GM12878 (cell line): ENCODE data around the gene TSC22D4. TPM values are rescaled to one million over a fixed set of nuclear protein-coding genes. Genes with fewer than 3 reads are reported as not detected.

Source experiments
- CHD1 ChIP-seq: IDR thresholded peaks from 2 replicates; pipeline ENCODE4 v1.6.1; 2012; ENCODE audit warnings: low read depth, low read length, improper control_type of control experiment
- CHD2 ChIP-seq: IDR thresholded peaks from 2 replicates; pipeline ENCODE4 v1.6.1; 2011; ENCODE audit warnings: low read depth, low read length, improper control_type of control experiment, borderline replicate concordance
- CTCF ChIP-seq, 3 experiments: IDR thresholded peaks in 2 of 3; conservative IDR thresholded peaks in 1 of 3; 2 replicates each; pipeline ENCODE4 v1.5.1; 2011; ENCODE audit warnings: low read depth in 3 of 3, low read length in 3 of 3, mild to moderate bottlenecking in 3 of 3, control low read depth in 2 of 3, moderate library complexity in 2 of 3, inconsistent platforms in 1 of 3, mixed read lengths in 1 of 3; ENCODE audit not compliant: control insufficient read depth in 2 of 3, insufficient read depth in 1 of 3; ENCODE audit errors: extremely low read depth in 1 of 3
- E2F8 ChIP-seq: fragments of 450-650 bp; IDR thresholded peaks from 2 replicates; pipeline ENCODE4 v1.6.1; 2018; ENCODE audit warnings: mild to moderate bottlenecking, low read depth, moderate library complexity; ENCODE audit not compliant: partially characterized antibody
- E4F1 ChIP-seq: fragments of 450-650 bp; IDR thresholded peaks from 2 replicates; pipeline ENCODE4 v1.6.1; 2018; ENCODE audit warnings: borderline replicate concordance, mild to moderate bottlenecking; ENCODE audit not compliant: partially characterized antibody
- GATAD2B ChIP-seq: fragments of 450-650 bp; conservative IDR thresholded peaks from 2 replicates; pipeline ENCODE4 v1.6.1; 2017; ENCODE audit warnings: low read depth, mild to moderate bottlenecking, moderate library complexity
- KLF5 ChIP-seq: fragments of 450-650 bp; IDR thresholded peaks from 2 replicates; pipeline ENCODE4 v1.6.1; 2014; ENCODE audit warnings: mild to moderate bottlenecking; ENCODE audit not compliant: partially characterized antibody
- MXI1 ChIP-seq: fragments of 150-350 bp; IDR thresholded peaks from 2 replicates; pipeline ENCODE4 v1.6.1; 2011; ENCODE audit warnings: low read depth, mild to moderate bottlenecking, inconsistent platforms, low read length, improper control_type of control experiment
- NFYB ChIP-seq: IDR thresholded peaks from 2 replicates; pipeline ENCODE4 v1.6.1; 2011; ENCODE audit warnings: low read depth, mild to moderate bottlenecking, low read length, improper control_type of control experiment, moderate library complexity; ENCODE audit not compliant: insufficient read depth
- NR2C2 ChIP-seq: IDR thresholded peaks from 2 replicates; pipeline ENCODE4 v1.6.1; 2011; ENCODE audit warnings: borderline replicate concordance, low read depth; ENCODE audit not compliant: control insufficient read depth, insufficient read length
- RELA ChIP-seq: fragments of 450-650 bp; IDR thresholded peaks from 2 replicates; pipeline ENCODE4 v1.8.0; 2014; ENCODE audit warnings: borderline replicate concordance; ENCODE audit not compliant: partially characterized antibody
- RFX5 ChIP-seq: IDR thresholded peaks from 2 replicates; pipeline ENCODE4 v1.6.1; 2011; ENCODE audit warnings: low read depth, low read length, improper control_type of control experiment
- SKIL ChIP-seq: fragments of 450-650 bp; IDR thresholded peaks from 2 replicates; pipeline ENCODE4 v1.6.1; 2017; ENCODE audit warnings: mild to moderate bottlenecking, low read depth, inconsistent platforms; ENCODE audit not compliant: poor library complexity, severe bottlenecking
- SMARCA5 ChIP-seq: fragments of 450-650 bp; IDR thresholded peaks from 2 replicates; pipeline ENCODE4 v1.6.1; 2017; ENCODE audit warnings: mild to moderate bottlenecking
- WRNIP1 ChIP-seq: IDR thresholded peaks from 2 replicates; pipeline ENCODE4 v1.6.1; 2011; ENCODE audit warnings: low read depth, low read length, improper control_type of control experiment, borderline replicate concordance
- ZBTB33 ChIP-seq: fragments of 450-650 bp; IDR thresholded peaks from 2 replicates; pipeline ENCODE4 v1.6.1; 2017; ENCODE audit warnings: mild to moderate bottlenecking
- ZZZ3 ChIP-seq: IDR thresholded peaks from 2 replicates; pipeline ENCODE4 v1.6.1; 2011; ENCODE audit warnings: low read depth; ENCODE audit not compliant: control insufficient read depth, insufficient read length
- polyA plus RNA-seq, 11 experiments: library from polyadenylated mRNA; depleted of rRNA in 4 of 11; unstranded in 6 of 11; stranded (reverse) in 5 of 11; fragments of >200 nt; fragmentation: Nextera tagmentation in 4 of 11; fragmentation: Illumina TruSeq in 1 of 11; extraction: Ambion mirVana in 4 of 11; extraction: Trizol in 1 of 11; gene quantifications; 1 replicate in 1 of 11; 2 replicates in 10 of 11; pipeline versions ENCODE4 v1.2.1 to v1.2.3, GENCODE V29; 2011 to 2016; ENCODE audit warnings: inconsistent platforms in 2 of 11, missing spikeins in 2 of 11, low read depth in 1 of 11
- total RNA-seq, 4 experiments: library from RNA; depleted of rRNA in 3 of 4; stranded (reverse); fragments of >200 nt in 3 of 4; fragmentation: Illumina TruSeq in 1 of 4; extraction: Trizol in 1 of 4; gene quantifications; 2 replicates each; pipeline versions ENCODE4 v1.2.1 to v1.2.3, GENCODE V29; 2013 to 2021

Gene TSC22D4
- total and polyA plus RNA-seq, 10 of the 15 experiments (the other 5 are each of a cell fraction or from before 2014, with no cell fraction given): 0.50 to 65.7 (median 24.4) TPM

GRCh38 chr7:100469227-100470044 lies 9.6 kb downstream of the TSC22D4 start (continued):
- TF ChIP-seq CHD1 (no peak), RELA (peak; percentile 21), CHD2 (no peak), GATAD2B (no peak), KLF5 (no peak), E4F1 (no peak), ZBTB33 (no peak), MXI1 (no peak), E2F8 (no peak), SKIL (no peak), NFYB (no peak), WRNIP1 (no peak), NR2C2 (no peak), ZZZ3 (no peak), RFX5 (no peak), CTCF (IDR thresholded peaks at IDR 0.05 in 2 of 3, conservative IDR thresholded peaks at IDR 0.05 in 1 of 3; ENCODE audit: control insufficient read depth in 2 of 3, extremely low read depth in 1 of 3, insufficient read depth in 1 of 3, low read depth in 3 of 3, low read length in 3 of 3) (peak; percentile 95 to 96 (median 96)), SMARCA5 (peak; percentile 33; the same call in 1 of the 2 replicates)
